PC-9 (cell line): Measurements from ENCODE around the gene DLGAP1. TPM values are rescaled to one million over a fixed set of nuclear protein-coding genes. Genes with fewer than 3 reads are reported as not detected.
"Not testable (repeated sequence)": the region's sequence is repeated elsewhere in the genome, so short reads cannot be mapped to it uniquely, and the experiment has no call there.

Experiments used
- BruUV-seq: library from RNA; stranded (reverse); fragments of 400-500 nt; replicated peaks from 2 replicates; lab custom pipeline; 2021; lab: Mats Ljungman, UMichigan
- CTCF ChIA-PET: fragments of 300-600 bp; sonication (Branson Sonifier 250); formaldehyde crosslinking; loops from one replicate; lab custom pipeline; 2022; ENCODE audit warnings: antibody characterized with exemption; lab: Charles Lee
- POLR2A ChIA-PET: fragments of 300-600 bp; sonication (Branson Sonifier 250); formaldehyde crosslinking; loops from one replicate; lab custom pipeline; 2022; ENCODE audit warnings: antibody characterized with exemption; ENCODE audit not compliant: unreplicated experiment; lab: Charles Lee
- DNase-seq, 2 experiments: peaks; one replicate each; pipeline versions ENCODE4 v3.0.0 to v3.0.0-alpha.2; 2015 to 2022; ENCODE audit warnings: mixed read lengths in 1 of 2
- H2AFZ ChIP-seq: fragments of 200-600 bp; sonication (generic); 2 replicates; pipeline ENCODE4 v1.8.1; 2017; ENCODE audit warnings: antibody characterized with exemption
- H3F3A ChIP-seq: fragments of 200-600 bp; sonication (generic); 2 replicates; pipeline ENCODE4 v1.8.1; 2017; ENCODE audit warnings: antibody characterized with exemption, mild to moderate bottlenecking, low read depth; ENCODE audit not compliant: insufficient read depth
- H3K27ac ChIP-seq: fragments of 200-600 bp; sonication (generic); 2 replicates; pipeline ENCODE4 v1.6.1; 2016; ENCODE audit warnings: mixed run types
- H3K27me3 ChIP-seq: fragments of 200-600 bp; sonication (generic); 2 replicates; pipeline ENCODE4 v1.6.1; 2016; ENCODE audit warnings: low read depth, mixed run types; ENCODE audit not compliant: insufficient read depth
- H3K36me3 ChIP-seq: fragments of 200-600 bp; sonication (generic); 2 replicates; pipeline ENCODE4 v1.6.1; 2016; ENCODE audit warnings: low read depth, mixed run types
- H3K4me1 ChIP-seq: fragments of 200-600 bp; sonication (generic); replicated peaks from 2 replicates; pipeline ENCODE4 v1.6.1; 2016; ENCODE audit warnings: mixed run types; ENCODE audit not compliant: insufficient read depth
- H3K4me2 ChIP-seq: fragments of 200-600 bp; sonication (generic); 2 replicates; pipeline ENCODE4 v1.6.1; 2017; ENCODE audit warnings: mixed run types
- H3K4me3 ChIP-seq: fragments of 200-600 bp; sonication (generic); 2 replicates; pipeline ENCODE4 v1.6.1; 2016; ENCODE audit warnings: mixed run types
- H3K79me2 ChIP-seq: fragments of 200-600 bp; sonication (generic); 2 replicates; pipeline ENCODE4 v1.6.1; 2017; ENCODE audit warnings: low read depth, mixed run types
- H3K9me2 ChIP-seq: fragments of 200-600 bp; sonication (generic); 2 replicates; pipeline ENCODE4 v1.8.1; 2017; ENCODE audit warnings: mild to moderate bottlenecking; ENCODE audit not compliant: insufficient read depth
- H3K9me3 ChIP-seq: fragments of 200-600 bp; sonication (generic); 2 replicates; pipeline ENCODE4 v1.8.1; 2016; ENCODE audit warnings: low read depth; ENCODE audit not compliant: insufficient read depth
- H4K20me1 ChIP-seq: fragments of 200-600 bp; sonication (generic); 2 replicates; pipeline ENCODE4 v1.8.1; 2017; ENCODE audit not compliant: insufficient read depth
- CTCF ChIP-seq: fragments of 200-600 bp; sonication (generic); conservative IDR thresholded peaks from 2 replicates; pipeline ENCODE4 v1.6.1; 2017; ENCODE audit warnings: mixed run types, antibody characterized with exemption, mild to moderate bottlenecking, moderate library complexity
- EZH2 ChIP-seq: fragments of 200-600 bp; sonication (generic); IDR thresholded peaks from 2 replicates; pipeline ENCODE4 v1.8.0; 2017; ENCODE audit warnings: antibody characterized with exemption, low read depth
- intact Hi-C: fragments of 100-400 bp; cut with micrococcal nuclease; formaldehyde crosslinking; loops from one replicate; pipeline ENCODE4 v1.10.0; 2022; ENCODE audit not compliant: unreplicated experiment
- total RNA-seq: library from RNA; stranded (reverse); gene quantifications from 2 replicates; pipeline ENCODE4 v1.2.3, GENCODE V29; 2021

The DLGAP1 gene
- total RNA-seq, 1 experiment from 2014 or later = not detected

DNA sequence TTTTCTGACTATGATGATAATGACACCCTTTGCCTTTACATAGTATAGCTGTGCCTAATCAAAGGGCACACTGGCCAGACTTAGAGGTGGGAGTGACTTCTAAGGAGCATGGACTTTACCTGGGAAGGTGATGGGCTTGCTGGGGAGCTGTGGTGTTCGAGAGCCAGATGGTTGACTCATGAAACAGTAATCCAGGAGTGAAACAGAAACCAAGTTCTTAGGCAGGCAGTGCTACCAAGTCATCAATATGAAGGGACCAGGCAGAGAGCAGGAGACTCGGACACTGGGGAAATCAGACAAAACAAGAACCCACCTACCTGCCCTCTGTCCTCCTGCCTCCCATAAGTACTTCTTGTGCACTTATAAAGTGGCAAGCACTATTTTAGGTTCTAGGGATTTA, 430.4 kb downstream of the DLGAP1 start:
- intact Hi-C loops = no loop called here
- Histone ChIP-seq H4K20me1 (no peaks in the 10 kb centered on the region), H3K9me3 (no peaks in the 10 kb centered on the region), H3K36me3 (no peaks in the 10 kb centered on the region), H3K4me3 (no peak overlapping the region), H3K4me1 (no peaks in the 10 kb centered on the region), H3K9me2 (no peaks in the 10 kb centered on the region), H3K79me2 (no peaks in the 10 kb centered on the region), H2AFZ (no peak overlapping the region), H3K4me2 (no peak overlapping the region), H3K27ac (no peak overlapping the region), H3K27me3 (no peaks in the 10 kb centered on the region), H3F3A (no peaks in the 10 kb centered on the region)
- BruUV-seq = no TSS peak
- POLR2A ChIA-PET = no interaction called here
- CTCF ChIA-PET = no interaction called here
- TF ChIP-seq CTCF (no peak), EZH2 (no peak)
- DNase-seq = no peak

DNA sequence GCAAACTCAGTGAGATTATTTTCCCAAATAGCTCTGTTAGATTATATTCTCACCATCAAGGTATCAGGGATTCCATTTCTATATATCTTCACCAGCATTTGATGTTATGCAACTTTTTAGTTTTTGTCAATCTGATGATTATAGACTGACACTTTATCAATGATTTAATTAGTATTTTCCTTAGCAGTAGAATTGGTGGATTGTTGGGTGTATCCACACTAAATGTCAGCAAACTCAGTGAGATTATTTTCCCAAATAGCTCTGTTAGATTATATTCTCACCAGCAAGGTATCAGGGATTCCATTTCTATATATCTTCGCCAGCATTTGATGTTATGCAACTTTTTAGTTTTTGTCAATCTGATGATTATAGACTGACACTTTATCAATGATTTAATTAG, 432.4 kb downstream of the DLGAP1 start:
- H4K20me1 ChIP-seq, CTCF ChIA-PET, H3K27ac ChIP-seq, POLR2A ChIA-PET, H3K9me2 ChIP-seq, H3K79me2 ChIP-seq, DNase-seq, H3K4me1 ChIP-seq, H3K27me3 ChIP-seq, H3K4me3 ChIP-seq, BruUV-seq, intact Hi-C loops, H3K36me3 ChIP-seq, H2AFZ ChIP-seq, H3K4me2 ChIP-seq, H3F3A ChIP-seq, H3K9me3 ChIP-seq: not testable (repeated sequence)

DNA sequence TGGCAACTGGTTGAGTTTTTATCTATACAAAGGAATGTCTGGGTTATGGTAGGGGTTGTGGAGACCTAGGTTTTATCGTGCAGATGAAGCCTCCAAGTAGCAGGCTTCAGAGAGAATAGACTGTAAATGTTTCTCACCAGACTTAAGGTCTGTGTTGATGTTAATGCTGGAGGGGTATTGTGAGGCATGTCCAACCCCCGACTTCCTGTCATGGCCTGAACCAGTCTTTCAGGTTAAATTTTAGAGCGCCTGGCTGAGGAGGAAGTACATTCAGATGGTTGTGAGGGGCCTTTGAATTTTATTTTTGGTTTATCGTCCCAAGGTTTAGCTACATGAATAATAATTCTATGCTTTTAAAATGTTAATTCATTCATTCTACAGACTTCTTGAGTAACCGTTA, 435.1 kb downstream of the DLGAP1 start:
- H3K27ac ChIP-seq = no peak overlapping the region
- H3K4me1 ChIP-seq = no peaks in the 10 kb centered on the region
- no peak overlapping the region for H3K4me2 ChIP-seq
- CTCF ChIA-PET = no interaction called here
- no peak overlapping the region for H3K4me3 ChIP-seq
- DNase-seq = no peak
- POLR2A ChIA-PET = no interaction called here
- no peak overlapping the region for H2AFZ ChIP-seq
- no peaks in the 10 kb centered on the region for H3K9me2 ChIP-seq
- intact Hi-C loops = no loop called here
- no peaks in the 10 kb centered on the region for H3K79me2 ChIP-seq
- no peaks in the 10 kb centered on the region for H4K20me1 ChIP-seq
- H3K9me3 ChIP-seq = no peaks in the 10 kb centered on the region
- no peaks in the 10 kb centered on the region for H3F3A ChIP-seq
- no peaks in the 10 kb centered on the region for H3K27me3 ChIP-seq
- TF ChIP-seq EZH2 (no peak), CTCF (no peak)
- BruUV-seq = no TSS peak
- no peaks in the 10 kb centered on the region for H3K36me3 ChIP-seq

GRCh38 chr18:4017480-4017879, 437.6 kb downstream of the DLGAP1 start:
- intact Hi-C loops = no loop called here

More at GRCh38 chr18:4017480-4017879, 437.6 kb downstream of the DLGAP1 start:
- Histone ChIP-seq H3K9me3 (no peaks in the 10 kb centered on the region), H3K27me3 (no peaks in the 10 kb centered on the region), H3K4me3 (no peak overlapping the region), H2AFZ (no peak overlapping the region), H3K4me2 (no peak overlapping the region), H3K27ac (no peak overlapping the region), H3K36me3 (no peaks in the 10 kb centered on the region), H3K79me2 (no peaks in the 10 kb centered on the region), H4K20me1 (no peaks in the 10 kb centered on the region), H3F3A (no peaks in the 10 kb centered on the region), H3K4me1 (no peaks in the 10 kb centered on the region), H3K9me2 (no peaks in the 10 kb centered on the region)
- DNase-seq = peak in 1 of 2 experiments; percentile 8
- ChIA-PET POLR2A (no interaction called here), CTCF (no interaction called here)
- TF ChIP-seq CTCF (0 out of 2 replicates have a peak, but pooled peaks have one; percentile 23), EZH2 (no peak)
- BruUV-seq = no TSS peak
